RKO (cell line): ENCODE data around the gene CAPZA1.

Experiments used
- DNase-seq: peaks from one replicate; pipeline ENCODE4 v3.0.0-alpha.2; 2016; ENCODE audit warnings: low spot score

CAPZA1 gene

DNA sequence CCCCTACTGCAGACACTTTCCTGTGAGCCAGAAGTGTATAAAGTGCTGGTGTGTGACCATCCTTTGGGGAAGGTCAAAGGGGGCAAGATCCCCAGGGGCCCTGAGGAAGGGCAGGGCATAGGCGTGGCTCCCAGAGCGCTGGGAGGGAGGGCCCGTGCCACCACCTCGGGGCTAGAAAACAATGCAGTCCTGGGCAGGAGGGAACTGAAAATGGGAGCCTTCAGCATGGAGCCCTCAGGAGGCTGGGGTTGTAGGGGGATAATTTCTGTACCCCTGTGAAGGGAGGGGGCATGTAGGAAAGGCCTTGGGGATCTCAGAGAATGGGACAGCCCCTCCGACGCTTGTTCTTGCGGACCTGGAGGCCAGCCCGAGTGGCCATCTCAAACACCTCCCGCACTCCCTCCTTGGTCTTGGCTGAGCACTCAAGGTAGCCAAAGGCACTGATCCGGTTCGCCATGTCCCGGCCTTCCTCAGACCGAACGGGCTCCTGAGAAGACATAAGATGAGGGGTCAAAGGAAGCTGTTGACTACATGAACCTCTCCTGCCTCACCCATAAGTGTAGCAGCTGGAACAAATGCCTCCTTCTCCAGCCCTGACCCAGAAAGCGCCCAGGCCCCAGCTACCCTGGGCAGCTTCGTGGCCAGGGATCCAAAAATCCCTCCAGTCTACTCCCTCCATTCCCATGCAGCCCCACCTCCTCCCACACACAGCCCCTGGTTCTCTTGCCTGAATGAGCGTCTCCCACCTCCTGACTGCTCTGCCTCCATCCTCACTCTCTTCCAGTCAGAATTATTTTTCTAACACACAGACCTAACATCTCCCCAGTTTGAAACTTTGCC lies 81.8 kb downstream of the CAPZA1 start:
- DNase-seq = no peak

DNA sequence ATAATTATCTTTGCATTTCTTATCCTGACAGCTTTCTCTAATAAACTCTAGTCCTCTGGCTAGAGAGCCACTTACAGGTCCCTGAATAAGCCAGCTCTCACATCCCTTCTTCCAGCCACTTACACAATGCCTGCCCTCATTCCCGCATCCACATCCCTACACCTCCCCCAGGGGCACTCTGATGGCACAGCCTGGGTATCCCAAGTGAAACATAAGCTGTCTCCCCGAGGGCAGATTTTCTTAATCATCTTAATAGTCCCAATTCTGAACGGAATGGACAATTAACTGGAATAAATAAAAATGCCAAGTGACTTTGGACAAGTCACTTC lies 82.4 kb downstream of the CAPZA1 start:
- DNase-seq = no peak

DNA sequence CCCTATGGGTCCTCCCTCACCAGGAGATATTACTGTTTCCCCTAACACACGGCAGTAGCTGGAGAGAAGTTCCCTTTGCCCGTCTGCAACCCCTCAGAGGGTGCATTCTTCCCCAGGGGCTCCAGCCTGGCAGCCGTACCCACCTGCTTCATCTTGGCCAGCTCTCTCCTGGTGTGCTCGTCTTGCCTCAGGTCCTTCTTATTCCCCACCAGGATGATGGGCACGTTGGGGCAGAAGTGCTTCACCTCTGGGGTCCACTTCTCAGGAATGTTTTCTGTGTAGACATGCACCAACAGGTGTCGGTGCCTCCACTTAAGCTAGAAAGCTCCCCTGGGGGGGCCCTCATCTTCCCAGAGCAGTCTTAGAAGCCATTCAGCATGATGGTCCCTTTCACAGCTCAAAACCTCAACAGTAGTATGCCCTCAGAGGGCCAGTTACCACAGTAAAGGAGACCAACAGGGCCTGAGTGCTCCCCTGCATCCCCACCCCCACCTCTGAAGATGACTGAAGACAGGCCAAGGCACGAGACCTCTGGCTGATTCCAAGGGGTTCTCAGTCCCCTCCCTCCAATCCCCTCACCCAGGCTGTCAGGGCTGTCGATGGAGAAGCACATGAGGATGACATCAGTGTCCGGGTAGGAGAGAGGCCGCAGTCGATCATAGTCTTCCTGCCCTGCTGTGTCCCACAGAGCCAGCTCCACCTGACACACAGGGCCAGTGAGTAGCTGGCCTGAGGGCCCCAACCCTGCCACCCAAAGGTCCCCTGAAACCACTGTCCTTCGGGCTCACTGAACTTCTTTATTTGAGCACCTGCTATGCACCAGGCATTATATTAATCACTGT lies 83.0 kb downstream of the CAPZA1 start:
- DNase-seq = no peak

DNA sequence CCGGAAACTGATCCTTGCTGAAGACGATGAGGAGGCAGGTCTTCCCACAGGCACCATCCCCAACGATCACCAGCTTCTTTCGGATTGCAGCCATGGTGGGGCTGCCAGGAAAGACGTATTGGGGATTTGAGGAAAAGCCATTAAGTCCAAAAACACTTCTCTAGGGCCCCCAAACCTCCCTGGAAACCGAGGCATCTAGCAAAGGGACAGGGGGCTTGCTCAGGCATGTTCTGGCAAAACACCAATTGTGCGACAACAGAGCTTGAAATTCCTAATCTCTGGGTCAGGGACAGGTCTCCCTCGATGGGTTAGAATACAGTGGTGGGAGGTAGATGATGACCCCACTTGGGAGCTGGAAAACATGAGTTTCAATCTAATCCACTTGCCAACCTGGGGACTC lies 84.1 kb downstream of the CAPZA1 start:
- no peak for DNase-seq

DNA sequence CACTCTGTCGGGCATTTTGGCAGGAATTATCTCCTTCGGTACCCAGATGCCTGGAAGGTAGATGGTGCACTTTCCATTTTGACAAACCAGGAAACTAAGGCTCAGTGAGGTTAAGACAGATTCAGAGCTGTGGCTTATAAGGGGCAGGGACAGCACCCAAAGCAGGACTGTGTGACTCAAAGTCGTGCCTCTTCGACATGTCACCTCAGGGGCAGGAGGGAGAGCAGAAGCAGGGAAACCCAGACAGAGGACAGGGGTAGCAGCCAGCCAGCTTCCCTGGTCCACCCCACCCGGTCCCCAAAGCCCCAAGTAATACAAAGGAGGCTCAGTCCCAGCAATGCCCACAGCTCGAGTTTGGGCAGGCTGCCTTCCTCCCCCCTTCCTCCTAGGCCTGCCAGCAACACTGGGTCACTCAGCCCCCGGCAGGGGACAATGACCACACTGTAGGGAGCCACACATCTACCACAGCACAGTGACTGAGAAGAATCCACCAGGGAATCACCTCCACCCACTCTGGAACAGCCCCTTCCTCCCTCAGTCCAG lies 84.8 kb downstream of the CAPZA1 start:
- no peak for DNase-seq

DNA sequence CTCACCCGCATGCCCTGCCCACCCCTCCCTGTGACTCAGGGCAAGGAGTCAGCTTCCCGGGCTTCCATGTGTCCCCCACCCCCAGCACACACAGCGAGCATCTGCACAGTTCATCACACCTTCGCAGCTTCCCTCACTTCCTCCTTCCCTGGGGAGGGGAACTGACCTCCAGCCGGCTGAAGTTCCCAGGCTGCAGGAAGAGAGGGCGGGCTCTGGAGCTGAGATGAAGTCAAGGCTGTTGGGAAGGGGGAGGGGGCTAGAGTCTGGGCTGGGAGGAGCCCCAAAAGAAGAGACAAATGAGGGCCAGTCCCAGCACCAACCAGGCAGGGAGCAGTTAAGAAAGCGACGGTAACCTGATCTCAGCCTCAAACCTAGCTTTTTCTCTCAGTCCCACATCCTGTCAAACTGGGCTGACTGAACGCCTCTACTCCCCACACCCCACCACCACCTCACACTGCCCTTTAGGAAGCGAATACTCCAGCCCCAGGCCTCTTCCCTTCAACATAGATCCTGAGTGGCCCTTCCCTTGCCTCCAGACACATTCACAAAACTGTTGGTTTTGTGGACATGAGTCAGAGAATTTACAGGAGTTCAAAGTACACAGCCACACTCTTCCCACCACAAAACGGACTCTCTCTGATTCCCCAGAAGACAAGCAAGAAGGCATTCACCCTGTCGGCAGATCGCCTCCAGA lies 85.4 kb downstream of the CAPZA1 start:
- peak; percentile 95 for DNase-seq

DNA sequence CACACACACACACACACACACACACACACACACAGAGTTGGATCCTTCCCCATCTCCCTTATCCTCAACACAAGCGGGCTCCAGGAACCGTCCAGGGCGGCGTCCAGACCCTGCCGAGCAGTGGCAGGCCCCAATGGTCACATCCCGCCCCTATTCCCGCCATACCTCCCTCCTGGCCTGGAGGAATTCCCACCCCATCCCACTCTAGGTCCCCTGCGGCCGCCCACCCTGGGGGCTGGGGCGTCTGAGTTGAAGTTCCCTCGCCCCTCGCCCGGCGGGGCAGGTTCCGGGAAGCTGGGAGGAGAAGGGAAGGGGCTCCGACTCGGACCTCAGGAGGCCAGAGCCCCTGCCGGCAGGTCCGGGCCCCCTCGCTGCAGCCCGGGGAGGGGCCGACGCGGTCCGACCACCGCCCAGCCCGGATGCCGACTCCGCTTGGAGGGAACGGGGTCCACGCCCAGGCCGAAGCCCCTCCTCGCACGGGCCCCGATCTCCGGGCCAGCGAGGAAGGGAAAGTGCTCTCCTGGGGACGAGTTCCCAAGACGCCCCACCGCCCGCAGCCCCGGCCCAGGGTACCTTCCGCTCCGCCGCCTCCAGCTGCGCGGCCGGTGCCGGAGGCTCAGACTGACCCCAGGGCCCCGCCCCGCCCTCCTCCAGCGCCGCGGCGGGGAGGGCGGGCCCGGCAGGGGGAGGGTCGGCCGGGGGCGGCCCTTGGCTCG lies 87.0 kb downstream of the CAPZA1 start, which contains the start of gene RHOC:
RHOC (minus strand) TSS at position 623 of the 716 bp plus-strand sequence. CDS start 3,328 bp downstream, outside the sequence.
- peak; percentile 71 for DNase-seq

DNA sequence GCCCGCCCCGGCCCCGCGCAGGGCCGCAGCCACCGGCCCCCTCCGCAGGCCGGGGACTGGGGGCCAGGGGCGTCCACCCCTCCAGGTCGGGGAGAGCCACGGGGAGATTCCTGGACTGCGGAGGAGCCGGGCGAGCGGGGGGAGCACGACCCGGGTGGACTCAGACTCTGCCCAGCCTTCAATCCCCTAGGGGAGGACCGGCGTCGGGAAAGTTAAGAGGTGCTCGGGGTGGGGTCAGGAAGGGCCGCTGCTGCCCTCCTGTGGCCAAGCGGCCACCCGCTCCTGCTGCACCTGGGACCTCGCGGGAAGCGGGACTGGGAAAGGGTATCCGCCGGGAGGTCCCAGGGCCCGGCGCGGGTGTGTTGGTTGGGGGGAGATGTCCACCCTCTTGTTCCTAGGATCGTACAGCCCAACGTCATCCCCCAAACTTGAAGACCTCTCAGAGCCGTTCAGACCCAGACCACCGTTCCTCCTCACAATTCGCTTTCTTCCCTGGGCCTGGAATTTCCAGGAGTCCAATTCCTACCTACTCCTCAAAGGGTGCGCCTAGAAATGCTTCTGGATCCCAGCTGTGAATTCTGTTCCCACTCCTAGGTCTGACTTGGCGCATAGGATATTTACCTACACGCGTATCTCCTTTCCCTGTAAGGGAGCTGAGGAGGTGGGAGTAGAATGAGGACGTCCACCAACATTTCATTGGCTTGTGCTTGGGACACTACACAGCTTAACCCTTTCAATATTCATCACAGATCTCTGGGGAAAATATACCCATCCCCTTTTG lies 87.8 kb downstream of the CAPZA1 start:
- DNase-seq = peak; percentile 91

DNA sequence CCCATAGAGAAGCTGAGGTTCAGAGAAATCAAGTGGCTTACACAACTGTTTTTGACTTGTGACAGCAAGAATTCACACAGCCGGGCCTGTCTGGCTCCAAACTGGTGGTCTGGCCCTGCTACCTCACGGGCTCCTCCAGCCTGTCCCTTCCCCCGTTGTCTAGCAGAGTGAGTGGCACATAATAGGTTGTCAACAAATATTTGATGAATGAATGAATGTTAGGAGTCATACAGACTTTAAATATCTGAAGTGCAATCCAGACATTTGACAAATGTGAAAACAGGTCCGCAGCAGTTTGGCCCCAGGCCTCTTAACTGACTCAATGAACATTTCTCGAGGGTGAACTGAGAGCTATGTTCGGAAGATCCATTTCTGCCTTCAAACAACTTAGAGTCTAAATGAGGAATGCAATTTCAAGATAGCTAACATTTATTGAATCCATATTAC lies 88.4 kb downstream of the CAPZA1 start:
- no peak for DNase-seq

DNA sequence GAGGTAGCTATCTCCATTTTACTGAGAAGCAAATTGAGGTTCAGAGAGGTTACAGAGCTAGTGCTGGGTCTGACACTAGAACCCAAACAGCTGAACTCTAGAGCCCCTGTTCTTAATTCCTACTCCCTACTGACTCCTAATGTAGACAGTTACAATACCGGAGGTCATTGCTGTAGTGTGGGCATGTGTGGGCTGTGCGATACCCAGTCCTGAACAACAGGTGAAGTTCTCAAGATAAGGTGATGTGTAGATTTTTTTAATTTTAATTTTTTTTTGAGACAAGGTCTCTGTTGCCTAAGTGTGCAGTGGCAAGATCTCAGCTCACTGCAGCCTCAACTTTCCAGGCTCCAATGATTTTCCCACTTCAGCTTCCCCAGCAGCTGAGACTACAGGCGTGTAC lies 88.9 kb downstream of the CAPZA1 start:
- no peak for DNase-seq

DNA sequence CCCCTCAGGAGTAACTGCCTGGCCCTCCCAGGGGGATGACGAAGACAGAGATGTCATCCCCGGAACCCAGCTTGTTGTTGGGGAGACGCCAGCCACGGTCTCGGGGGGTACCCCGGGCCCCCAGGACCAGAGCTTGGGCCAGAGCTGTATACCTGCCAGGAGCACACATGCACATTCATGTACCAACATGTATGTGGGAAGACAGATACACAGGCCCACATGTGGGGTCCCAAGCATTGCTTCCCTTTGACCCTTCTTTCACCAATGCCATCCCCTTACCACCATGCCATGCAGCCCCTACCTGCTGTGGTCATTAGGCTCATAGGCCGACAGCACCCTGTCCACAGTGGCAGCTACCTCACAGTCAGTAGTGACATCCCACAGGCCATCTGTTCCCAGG lies 90.5 kb downstream of the CAPZA1 start:
- no peak for DNase-seq

DNA sequence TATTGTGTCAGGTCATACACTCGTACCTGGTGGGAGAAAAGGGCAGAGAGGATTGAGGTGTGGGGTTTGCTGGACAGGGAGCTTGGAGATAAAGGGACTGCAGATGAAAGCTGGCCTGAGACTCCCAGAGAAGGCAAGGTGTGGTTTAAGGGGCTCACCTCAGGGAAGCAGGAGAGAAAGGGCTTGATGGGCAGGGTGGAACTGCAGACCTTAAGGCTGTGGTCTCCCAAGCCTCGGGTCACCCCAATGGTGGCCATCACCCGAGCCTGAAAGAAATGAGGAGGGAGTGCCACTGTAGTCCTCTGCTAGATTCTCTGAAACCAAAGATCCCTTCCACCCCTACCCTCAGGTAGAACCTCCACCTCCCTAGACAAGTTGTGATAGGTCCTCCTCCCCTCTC lies 91.0 kb downstream of the CAPZA1 start:
- DNase-seq = no peak

DNA sequence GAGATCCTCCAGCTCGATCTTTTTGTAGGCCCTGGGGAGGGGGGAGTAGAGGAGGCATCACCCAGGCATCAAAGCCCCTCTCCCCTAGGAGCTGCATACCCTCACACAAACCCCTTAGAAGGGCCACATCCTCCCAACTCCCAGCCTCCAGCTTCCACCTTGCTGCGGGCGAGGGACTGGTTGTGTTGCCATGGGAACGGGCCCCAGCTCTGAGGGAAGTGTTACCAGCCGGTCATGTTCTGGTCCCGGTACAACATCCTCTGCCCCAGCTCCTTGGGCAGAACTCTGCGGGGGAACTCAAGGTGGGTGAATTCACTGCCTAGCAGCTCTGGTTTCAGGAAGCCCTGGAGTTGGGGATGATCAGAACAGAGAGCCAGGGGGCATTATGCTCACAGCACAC lies 91.4 kb downstream of the CAPZA1 start:
- no peak for DNase-seq

DNA sequence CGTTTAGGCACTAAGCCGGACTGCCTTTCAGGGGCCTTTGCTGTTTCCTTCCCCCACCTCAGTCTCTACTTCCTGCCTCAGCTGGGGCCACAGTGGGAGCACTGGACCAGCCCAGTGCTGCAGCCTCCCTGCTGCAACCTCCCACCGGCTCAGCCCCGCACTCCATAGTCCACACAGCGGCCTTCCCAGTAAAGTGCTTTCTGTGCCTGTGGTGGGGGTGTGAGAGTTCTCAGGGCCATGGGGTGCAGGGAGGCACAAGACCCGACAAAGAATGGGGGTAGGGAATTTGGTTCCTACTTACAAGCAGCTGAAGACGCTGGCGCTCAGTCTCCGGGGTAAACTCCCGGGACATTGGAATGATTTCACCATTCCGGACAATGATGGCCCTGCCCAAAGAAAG lies 92.0 kb downstream of the CAPZA1 start:
- DNase-seq = no peak

DNA sequence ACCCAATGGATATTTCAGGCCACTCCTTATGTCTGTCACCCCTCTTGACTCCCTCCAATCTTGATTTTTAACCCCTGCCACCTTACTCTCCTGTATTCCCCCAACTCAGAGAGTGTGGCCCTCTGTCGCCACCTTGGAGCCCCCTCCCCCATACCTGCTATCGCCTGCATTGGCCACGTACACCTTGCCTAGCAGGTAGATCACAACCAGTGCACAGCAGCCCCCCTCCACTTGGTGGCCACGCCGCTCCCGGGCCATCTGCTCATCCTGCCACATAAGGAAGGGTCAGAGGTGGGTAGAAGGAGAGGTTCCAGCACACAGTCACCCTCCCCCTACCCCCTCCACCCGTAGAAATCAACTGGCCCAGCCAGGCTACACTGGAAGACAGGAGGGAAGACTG lies 92.6 kb downstream of the CAPZA1 start:
- DNase-seq = no peak

DNA sequence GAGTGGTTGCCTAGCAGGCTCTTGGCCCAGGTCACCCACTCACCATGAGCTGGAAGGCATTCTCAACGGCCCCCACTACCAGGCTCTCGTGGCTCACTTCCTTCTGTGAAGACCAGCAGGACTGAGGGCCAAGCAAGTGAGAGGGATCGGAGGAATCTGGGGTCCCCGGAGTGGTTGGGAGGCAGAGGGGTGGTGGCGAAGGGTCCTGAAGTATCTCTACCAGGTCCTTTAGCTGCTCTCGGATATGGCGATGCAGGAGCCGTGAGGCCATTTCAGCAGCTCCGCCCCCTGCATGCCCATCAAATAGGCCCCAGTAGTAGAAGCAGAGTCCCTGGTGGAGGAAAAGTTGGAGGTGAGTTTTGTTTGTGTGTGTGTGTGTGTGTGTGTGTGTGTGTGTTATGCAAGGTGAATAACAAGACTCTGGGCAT lies 93.1 kb downstream of the CAPZA1 start:
- no peak for DNase-seq

DNA sequence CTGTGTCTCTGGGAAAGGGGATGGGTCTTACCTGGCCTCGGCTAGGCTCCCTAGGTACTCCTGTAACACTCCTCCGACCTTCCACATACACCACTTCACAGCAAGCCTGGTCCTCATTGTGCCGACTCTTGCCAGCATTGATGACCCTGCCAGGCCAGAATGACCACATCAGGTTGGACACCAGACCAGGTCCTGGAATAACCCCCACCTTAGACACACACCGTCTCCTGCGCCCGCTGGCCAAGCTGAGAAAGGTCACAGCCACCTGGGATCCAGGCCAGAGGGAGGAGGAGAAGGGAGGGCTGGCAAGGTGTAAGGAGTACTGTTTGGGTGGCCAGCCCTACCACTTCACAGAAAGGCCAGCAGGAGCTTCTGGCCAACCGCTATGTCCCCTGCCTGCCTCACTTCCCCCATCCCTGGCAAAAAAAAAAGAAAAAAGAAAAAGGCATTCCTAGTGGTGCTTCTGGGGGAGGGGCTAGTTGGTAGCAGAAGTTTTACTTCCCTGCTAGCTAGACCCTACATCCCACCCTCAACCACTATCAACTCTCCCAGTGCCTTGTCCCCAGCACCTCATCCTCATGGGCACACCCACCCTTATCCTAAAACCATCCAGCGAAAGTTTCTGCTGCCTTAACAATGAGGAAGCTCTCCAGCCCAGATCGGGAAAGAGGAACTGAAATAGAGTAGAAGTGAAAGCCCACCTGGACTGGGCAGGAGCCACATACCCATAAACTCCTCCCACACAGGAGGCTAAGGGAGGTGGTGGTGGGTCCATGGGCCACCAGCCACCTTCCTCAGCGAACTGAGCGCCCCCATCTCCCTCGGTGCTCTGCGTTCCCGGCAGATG lies 94.1 kb downstream of the CAPZA1 start:
- no peak for DNase-seq

DNA sequence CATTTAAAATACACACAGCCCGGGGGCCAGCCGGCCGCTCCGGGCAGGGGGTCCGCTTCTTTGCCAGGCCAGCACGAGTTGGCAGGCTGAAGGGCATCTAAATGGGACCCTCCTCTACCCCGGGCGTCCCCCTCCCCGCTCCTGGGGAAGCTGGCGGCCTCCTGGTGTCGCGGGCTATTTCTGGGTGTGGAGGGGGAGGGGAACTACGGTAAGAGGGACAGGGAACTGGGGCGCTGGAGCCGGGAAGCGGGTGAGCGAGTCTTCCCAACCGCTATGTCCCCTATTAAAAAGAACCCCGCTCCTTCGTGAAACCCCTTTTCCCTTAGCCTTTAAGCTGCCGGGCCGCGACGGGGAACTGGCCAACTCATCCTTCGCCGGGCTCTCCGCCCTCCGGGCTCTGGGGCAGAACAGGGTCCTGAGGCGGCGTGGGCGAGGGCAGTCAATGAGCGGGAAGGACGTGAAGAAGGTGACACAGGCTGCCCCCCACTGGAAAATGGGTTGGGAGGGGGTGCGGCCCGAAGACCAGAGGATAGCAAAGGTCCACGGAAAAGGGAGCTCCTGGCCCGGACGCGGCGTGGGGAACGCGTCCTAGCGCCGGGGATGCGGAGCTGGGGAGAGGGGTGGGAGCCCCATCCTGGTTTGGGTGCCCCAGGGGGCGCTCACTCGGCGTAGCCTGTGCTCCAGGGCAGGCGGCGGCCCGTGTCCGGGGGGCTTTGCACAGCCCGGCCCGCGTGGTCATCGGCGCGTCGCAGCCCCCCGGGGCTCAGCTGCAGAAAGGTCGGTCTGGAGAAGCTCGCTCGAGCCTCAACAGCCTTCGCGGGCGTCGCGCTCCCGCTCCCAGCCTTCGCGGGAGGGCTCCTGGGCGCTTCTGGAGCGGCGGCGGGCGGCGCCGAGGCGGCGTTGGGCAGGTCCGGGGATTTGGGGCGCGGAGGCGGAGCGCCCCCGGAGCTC lies 95.0 kb downstream of the CAPZA1 start:
- peak; percentile 56 for DNase-seq
